Measurements from ENCODE around the gene DCXR. TPM values are rescaled to one million over a fixed set of nuclear protein-coding genes. Genes with fewer than 3 reads are reported as not detected.

DCXR gene
- 39.7 TPM for polyA plus RNA-seq (2013, experiment 1 of 2)
- polyA plus RNA-seq (2013, experiment 2 of 2): 43.5 TPM

DNA sequence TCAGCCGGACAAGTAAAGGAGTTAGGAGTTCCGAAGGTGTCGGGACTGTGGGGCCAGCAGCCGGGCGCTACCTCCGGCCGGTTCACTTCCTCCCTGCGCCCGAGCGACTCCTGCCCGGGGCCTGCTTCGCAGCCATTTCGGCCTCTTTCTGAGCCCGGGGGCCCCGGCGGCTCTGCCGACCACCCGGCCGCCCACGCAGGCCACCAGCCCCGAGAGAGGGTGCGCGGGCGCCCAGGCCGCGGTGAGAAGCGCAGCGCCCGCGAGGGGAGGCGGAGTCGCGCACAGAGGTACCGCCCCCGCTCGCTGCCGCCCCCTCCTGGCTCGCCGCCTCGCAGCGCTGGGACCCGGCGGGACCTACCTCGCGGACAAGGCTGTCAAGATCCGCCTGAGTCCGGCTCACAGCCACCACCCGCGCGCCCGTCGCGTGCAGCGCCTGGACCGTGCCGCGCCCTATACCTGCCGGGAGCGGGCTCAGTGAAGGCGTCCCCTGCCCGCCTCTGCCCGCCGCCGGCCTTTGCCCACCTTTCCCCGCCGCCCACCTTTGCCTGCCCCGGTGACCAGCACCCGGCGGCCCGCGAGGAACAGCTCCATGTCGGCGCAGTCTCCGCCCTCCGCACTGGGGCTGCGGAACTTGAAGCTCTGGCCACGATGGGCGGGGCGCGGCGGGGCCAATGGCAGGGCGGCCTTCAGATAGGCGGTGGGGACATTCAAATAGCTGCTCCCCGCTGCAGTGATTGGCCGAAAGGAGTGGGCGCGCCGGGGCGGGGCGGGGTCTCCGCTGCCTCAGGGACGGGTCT, at the start of gene DCXR:
TSS of gene DCXR (minus strand) at position 606 of the 797 bp plus-strand sequence. CDS start at position 591, 15 bp downstream.
- H3K4me2 ChIP-seq (ENCODE audit: low read length, poor library complexity, severe bottlenecking): peak within 1 kb of the TSS; percentile 75
- WGBS: under 1% methylated on average over 85 of the region's 92 CpGs

DNA sequence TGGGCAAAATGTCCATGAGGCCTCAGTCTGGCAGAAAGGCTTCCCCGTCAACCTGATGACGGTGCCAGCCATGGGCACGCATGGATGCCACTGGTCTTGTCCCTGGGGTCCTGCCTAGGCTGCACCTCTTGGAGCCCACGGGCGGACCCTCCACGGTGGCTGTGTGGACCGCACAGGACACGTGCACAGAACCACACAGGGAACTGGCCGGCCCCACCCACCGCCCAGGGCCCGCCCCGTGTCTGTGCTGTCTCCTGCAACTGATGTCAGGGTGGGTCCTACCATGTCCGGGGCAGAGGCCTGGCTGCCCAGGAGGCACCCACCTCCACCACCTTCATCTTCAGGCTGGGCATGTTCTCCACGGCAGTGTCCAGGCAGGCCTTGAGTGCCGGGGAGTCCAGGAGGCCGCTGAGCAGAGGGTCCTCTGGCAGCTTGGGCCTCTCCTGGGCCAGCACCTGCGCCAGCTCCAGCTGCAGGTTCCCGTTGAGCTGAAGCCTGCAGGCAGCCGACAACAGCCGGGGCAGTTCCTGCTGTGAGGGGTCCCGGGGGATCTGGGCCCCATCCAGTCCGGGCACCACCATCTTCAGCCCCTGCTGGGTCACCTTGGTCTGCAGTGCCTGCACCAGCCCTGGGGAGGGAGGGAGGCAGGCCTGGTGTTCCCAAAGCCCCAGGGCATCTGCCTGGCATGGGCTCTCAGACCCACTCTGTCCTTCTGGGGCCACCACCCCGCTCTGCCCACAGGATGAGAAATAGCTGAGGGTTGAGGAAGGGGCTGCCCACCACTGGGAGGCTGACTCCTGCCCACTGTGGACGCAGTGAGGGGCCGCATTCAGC, 48.7 kb upstream of the DCXR start:
- Histone ChIP-seq H3K36me3 (ENCODE audit: control insufficient read depth in 1 of 2, insufficient read depth in 2 of 2, low read depth in 1 of 2, low read length in 2 of 2) (peaks cover 96 to 100% of the 10 kb centered on the region in 2 experiments), H2BK12ac (ENCODE audit: low read length in 2 of 2) (no peak overlapping the region), H2BK120ac (ENCODE audit: low read depth, low read length) (no peak overlapping the region), H2BK15ac (ENCODE audit: low read depth, poor library complexity, severe bottlenecking) (no peak overlapping the region), H2BK5ac (ENCODE audit: low read depth, low read length, poor library complexity, severe bottlenecking) (no peak overlapping the region), H3K4me1 (ENCODE audit: control insufficient read depth, insufficient read depth, low read depth, low read length) (peaks cover under 1% of the 10 kb centered on the region), H3K27me3 (ENCODE audit: control insufficient read depth in 1 of 2, insufficient read depth in 1 of 2, low read length in 2 of 2) (no peaks in the 10 kb centered on the region), H2AFZ (ENCODE audit: low read depth, low read length) (no peak overlapping the region), H3K18ac (ENCODE audit: low read depth in 1 of 2, low read length in 2 of 2) (no peak overlapping the region), H3K4ac (ENCODE audit: low read depth in 1 of 2, low read length in 2 of 2) (no peak overlapping the region), H3K9me3 (ENCODE audit: control insufficient read depth, low read length) (no peaks in the 10 kb centered on the region), H4K91ac (ENCODE audit: low read length) (no peak overlapping the region), H2AK5ac (ENCODE audit: low read length, severe bottlenecking) (no peak overlapping the region), H3K27ac (ENCODE audit: low read length, poor library complexity, severe bottlenecking) (no peak overlapping the region), H3K14ac (ENCODE audit: low read length in 2 of 2) (no peak overlapping the region), H3K23ac (ENCODE audit: low read length in 2 of 2) (no peak overlapping the region), H3K79me1 (replicated peaks; ENCODE audit: low read length, poor library complexity, severe bottlenecking) (peaks cover 51% of the 10 kb centered on the region), H3K9ac (ENCODE audit: low read length) (no peak overlapping the region), H3K4me3 (ENCODE audit: insufficient read depth in 1 of 2, low read depth in 1 of 2, low read length in 2 of 2) (no peak overlapping the region), H4K8ac (ENCODE audit: low read length) (no peak overlapping the region), H3K4me2 (ENCODE audit: low read length, poor library complexity, severe bottlenecking) (no peak overlapping the region)
- DNase-seq: no peak
- WGBS: 96% methylated on average over 25 of the region's 25 CpGs

More for the DNA sequence above, at the start of gene DCXR:
- Histone ChIP-seq H4K91ac (ENCODE audit: low read length) (peak within 1 kb of the TSS; percentile 62), H4K8ac (ENCODE audit: low read length) (peak within 1 kb of the TSS; percentile 73), H2BK120ac (ENCODE audit: low read depth, low read length) (no peak within 1 kb of the TSS), H3K14ac (ENCODE audit: low read length in 2 of 2) (peak within 1 kb of the TSS in 1 of 2 experiments; percentile 91), H2BK12ac (ENCODE audit: low read length in 2 of 2) (peak within 1 kb of the TSS; percentile 11 to 29), H3K4me1 (ENCODE audit: control insufficient read depth, insufficient read depth, low read depth, low read length) (peaks cover 17% of the 10 kb centered on the region), H3K9ac (ENCODE audit: low read length) (peak within 1 kb of the TSS; percentile 83), H2AK5ac (ENCODE audit: low read length, severe bottlenecking) (no peak within 1 kb of the TSS), H3K4me3 (ENCODE audit: insufficient read depth in 1 of 2, low read depth in 1 of 2, low read length in 2 of 2) (peak within 1 kb of the TSS; percentile 66 to 86), H3K18ac (ENCODE audit: low read depth in 1 of 2, low read length in 2 of 2) (peak within 1 kb of the TSS; percentile 79 to 87), H2BK15ac (ENCODE audit: low read depth, poor library complexity, severe bottlenecking) (peak within 1 kb of the TSS; percentile 70), H3K79me1 (replicated peaks; ENCODE audit: low read length, poor library complexity, severe bottlenecking) (peaks cover 11% of the 10 kb centered on the region), H3K23ac (ENCODE audit: low read length in 2 of 2) (no peak within 1 kb of the TSS), H2AFZ (ENCODE audit: low read depth, low read length) (peak within 1 kb of the TSS; percentile 29), H3K27me3 (ENCODE audit: control insufficient read depth in 1 of 2, insufficient read depth in 1 of 2, low read length in 2 of 2) (peaks cover 0 to 9% of the 10 kb centered on the region in 2 experiments), H2BK5ac (ENCODE audit: low read depth, low read length, poor library complexity, severe bottlenecking) (no peak within 1 kb of the TSS), H3K36me3 (ENCODE audit: control insufficient read depth in 1 of 2, insufficient read depth in 2 of 2, low read depth in 1 of 2, low read length in 2 of 2) (peaks cover 0 to 24% of the 10 kb centered on the region in 2 experiments), H3K9me3 (ENCODE audit: control insufficient read depth, low read length) (no peaks in the 10 kb centered on the region), H3K4ac (ENCODE audit: low read depth in 1 of 2, low read length in 2 of 2) (peak within 1 kb of the TSS; percentile 44 to 66), H3K27ac (ENCODE audit: low read length, poor library complexity, severe bottlenecking) (peak within 1 kb of the TSS; percentile 15)
- peak; percentile 97 for DNase-seq

DNA sequence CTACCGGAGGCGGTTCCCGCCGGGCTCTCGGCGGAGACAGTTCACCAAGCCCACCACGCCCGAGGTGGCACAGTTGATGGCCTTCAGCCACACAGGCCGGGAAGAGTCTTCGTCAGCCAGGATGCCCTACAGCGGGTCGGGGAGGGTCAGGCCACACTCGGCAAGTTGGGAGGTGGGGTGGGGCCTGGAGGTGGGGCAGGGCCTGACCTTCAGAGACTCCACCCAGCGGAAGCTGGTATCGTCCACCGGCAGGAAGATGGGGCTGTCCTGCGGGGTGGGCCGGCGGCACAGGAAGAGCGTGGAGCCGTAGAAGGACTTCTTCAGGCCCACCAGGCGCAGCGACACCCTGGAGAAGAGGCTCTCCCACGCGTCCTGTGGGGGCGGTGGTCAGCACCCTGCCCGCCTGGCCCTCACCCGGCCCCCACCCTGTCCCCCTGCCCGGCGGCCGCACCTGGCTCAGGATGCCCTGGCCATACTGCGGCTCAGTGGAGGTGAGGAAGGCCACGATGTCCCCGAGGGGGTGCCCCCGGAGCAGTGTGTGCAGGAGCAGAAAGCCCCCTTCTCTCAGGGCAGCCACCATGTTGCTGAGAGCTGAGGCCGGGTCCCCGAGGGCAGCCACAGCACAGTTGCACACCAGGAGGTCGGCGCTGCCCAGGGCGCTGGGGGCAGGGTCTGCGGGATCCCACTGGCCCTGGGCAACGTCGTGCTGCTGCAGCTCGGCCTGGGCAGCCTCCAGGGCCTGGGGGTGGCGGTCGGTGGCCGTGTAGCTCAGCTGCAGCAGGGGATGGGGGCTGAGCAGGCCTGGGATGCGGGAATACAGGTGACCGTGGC, 47.7 kb upstream of the DCXR start:
- H4K8ac ChIP-seq (ENCODE audit: low read length): no peak overlapping the region

More for the DNA sequence above, 47.7 kb upstream of the DCXR start:
- Histone ChIP-seq H3K4me1 (ENCODE audit: control insufficient read depth, insufficient read depth, low read depth, low read length) (peaks cover 3% of the 10 kb centered on the region), H3K4me3 (ENCODE audit: insufficient read depth in 1 of 2, low read depth in 1 of 2, low read length in 2 of 2) (no peak overlapping the region), H3K18ac (ENCODE audit: low read depth in 1 of 2, low read length in 2 of 2) (no peak overlapping the region), H2BK120ac (ENCODE audit: low read depth, low read length) (no peak overlapping the region), H3K27ac (ENCODE audit: low read length, poor library complexity, severe bottlenecking) (no peak overlapping the region), H3K23ac (ENCODE audit: low read length in 2 of 2) (no peak overlapping the region), H3K36me3 (ENCODE audit: control insufficient read depth in 1 of 2, insufficient read depth in 2 of 2, low read depth in 1 of 2, low read length in 2 of 2) (peaks cover 97 to 100% of the 10 kb centered on the region in 2 experiments), H2BK15ac (ENCODE audit: low read depth, poor library complexity, severe bottlenecking) (no peak overlapping the region), H3K27me3 (ENCODE audit: control insufficient read depth in 1 of 2, insufficient read depth in 1 of 2, low read length in 2 of 2) (no peaks in the 10 kb centered on the region), H2BK5ac (ENCODE audit: low read depth, low read length, poor library complexity, severe bottlenecking) (no peak overlapping the region), H2BK12ac (ENCODE audit: low read length in 2 of 2) (no peak overlapping the region), H2AFZ (ENCODE audit: low read depth, low read length) (no peak overlapping the region), H3K9ac (ENCODE audit: low read length) (no peak overlapping the region), H3K4ac (ENCODE audit: low read depth in 1 of 2, low read length in 2 of 2) (no peak overlapping the region), H3K9me3 (ENCODE audit: control insufficient read depth, low read length) (no peaks in the 10 kb centered on the region), H2AK5ac (ENCODE audit: low read length, severe bottlenecking) (no peak overlapping the region), H3K79me1 (replicated peaks; ENCODE audit: low read length, poor library complexity, severe bottlenecking) (peaks cover 52% of the 10 kb centered on the region), H4K91ac (ENCODE audit: low read length) (no peak overlapping the region), H3K4me2 (ENCODE audit: low read length, poor library complexity, severe bottlenecking) (no peak overlapping the region), H3K14ac (ENCODE audit: low read length in 2 of 2) (no peak overlapping the region)
- 92% methylated on average over 49 of the region's 49 CpGs for WGBS
- DNase-seq: no peak

Measured in mesenchymal stem cell (in vitro differentiated cells and primary cell).